Esophagus squamous epithelium (tissue), 5 donors: ENCODE results near the gene ADIPOR2. TPM values are rescaled to one million over a fixed set of nuclear protein-coding genes. Genes with fewer than 3 reads are reported as not detected.

ENCODE experiments used
- DNase-seq: peaks from one replicate; lab custom pipeline; 2025; lab: John Stamatoyannopoulos, UW
- H3K27ac ChIP-seq, 4 donors: fragments of 200-600 bp; sonication (generic); one replicate each; pipeline ENCODE4 v1.5.1; 2016 to 2019; ENCODE audit warnings: mild to moderate bottlenecking in 1 of 4
- H3K27me3 ChIP-seq, 4 donors: fragments of 200-600 bp; sonication (generic); 1 replicate in 3 of 4; 2 replicates in 1 of 4; pipeline versions ENCODE4 v1.5.1 to v1.6.0; 2017 to 2021; ENCODE audit warnings: antibody characterized with exemption in 1 of 4
- H3K36me3 ChIP-seq, 3 donors: fragments of 200-600 bp; sonication (generic); one replicate each; pipeline ENCODE4 v1.5.1; 2016 to 2019
- H3K4me1 ChIP-seq, 3 donors: fragments of 200-600 bp; sonication (generic); one replicate each; pipeline ENCODE4 v1.5.1; 2017 to 2019
- H3K4me3 ChIP-seq, 4 donors: fragments of 200-600 bp; sonication (generic); 1 replicate in 3 of 4; 2 replicates in 1 of 4; pipeline ENCODE4 v1.5.1; 2016 to 2019; ENCODE audit warnings: mild to moderate bottlenecking in 2 of 4, moderate library complexity in 1 of 4
- H3K9me3 ChIP-seq, 3 donors: fragments of 200-600 bp; sonication (generic); one replicate each; pipeline ENCODE4 v1.5.1; 2016 to 2019
- CTCF ChIP-seq, 6 experiments: fragments of 450-650 bp in 4 of 6; fragments of 200-600 bp in 2 of 6; sonication (generic) in 2 of 6; IDR thresholded peaks; one replicate each; pipeline ENCODE4 v1.5.1; 2016 to 2019; ENCODE audit warnings: antibody characterized with exemption in 6 of 6, mild to moderate bottlenecking in 4 of 6, moderate library complexity in 4 of 6
- POLR2A ChIP-seq, 4 donors: fragments of 450-650 bp; IDR thresholded peaks; one replicate each; pipeline ENCODE4 v1.6.1; 2017; ENCODE audit warnings: antibody characterized with exemption in 4 of 4, mild to moderate bottlenecking in 4 of 4, moderate library complexity in 3 of 4
- WGBS, 2 donors: methylation state at CpG; one replicate each; pipeline ENCODE4 v1.1.5; 2018; 5-methylcytosine and 5-hydroxymethylcytosine counted together
- intact Hi-C: fragments of 100-400 bp; cut with DNase I; formaldehyde crosslinking; loops from one replicate; pipeline ENCODE4 v1.15.0; 2022
- total RNA-seq, 4 donors: library from RNA; depleted of rRNA; stranded (reverse); fragments of >200 nt; gene quantifications; one replicate each; pipeline ENCODE4 v1.1.0, GENCODE V29; 2016
- donor health status: DM: yes; HTN: yes; CAD: no.

Gene ADIPOR2
- total RNA-seq, 4 donors from 2014 or later = 29.1 to 49.4 (median 31.1) TPM

- Histone ChIP-seq H3K36me3 (no peaks in the 10 kb centered on the region), H3K9me3 (no peaks in the 10 kb centered on the region), H3K27ac (no peak overlapping the region), H3K27me3 (no peaks in the 10 kb centered on the region), H3K4me3 (no peak overlapping the region), H3K4me1 (peaks cover 9 to 35% (median 9%) of the 10 kb centered on the region in 3 donors)
- 78 to 80% methylated on average over 2 to 5 of the region's 6 CpGs for WGBS, 2 donors
- no peak for TF ChIP-seq POLR2A (IDR thresholded peaks at IDR 0.05)
- intact Hi-C loops = loop anchor here (5.0 kb wide), 2 partner anchors 139 to 234 kb away; no protein-coding TSS in a partner anchor
- DNase-seq = no peak
Measured at GRCh38 chr12:1798641-1799020, 107.8 kb downstream of the ADIPOR2 start.

GRCh38 chr12:1799051-1799881, 108.4 kb downstream of the ADIPOR2 start:
- peaks cover 9 to 35% (median 9%) of the 10 kb centered on the region in 3 donors for H3K4me1 ChIP-seq
- 88 to 92% methylated on average over 8 to 14 of the region's 21 CpGs for WGBS, 2 donors
- DNase-seq = no peak
- no peaks in the 10 kb centered on the region for H3K9me3 ChIP-seq
- H3K36me3 ChIP-seq = no peaks in the 10 kb centered on the region
- no peak overlapping the region for H3K4me3 ChIP-seq
- TF ChIP-seq POLR2A (IDR thresholded peaks at IDR 0.05) = no peak
- no peak for TF ChIP-seq CTCF (IDR thresholded peaks at IDR 0.05)
- H3K27me3 ChIP-seq = no peaks in the 10 kb centered on the region
- no peak overlapping the region for H3K27ac ChIP-seq
- intact Hi-C loops = loop anchor here (5.0 kb wide), 2 partner anchors 138 to 233 kb away; no protein-coding TSS in a partner anchor

- Histone ChIP-seq H3K4me1 (peaks cover 9 to 33% (median 9%) of the 10 kb centered on the region in 3 donors), H3K36me3 (no peaks in the 10 kb centered on the region), H3K27me3 (no peaks in the 10 kb centered on the region), H3K4me3 (no peak overlapping the region), H3K9me3 (no peaks in the 10 kb centered on the region), H3K27ac (no peak overlapping the region)
- DNase-seq = no peak
- intact Hi-C loops = loop anchor here (5.0 kb wide), 2 partner anchors 137 to 232 kb away; no protein-coding TSS in a partner anchor
- no peak for TF ChIP-seq CTCF (IDR thresholded peaks at IDR 0.05)
- no peak for TF ChIP-seq POLR2A (IDR thresholded peaks at IDR 0.05)
- 65 to 80% methylated on average over 3 to 9 of the region's 12 CpGs for WGBS, 2 donors
Measured at GRCh38 chr12:1799882-1800400, 109.1 kb downstream of the ADIPOR2 start.

- Histone ChIP-seq H3K27ac (no peak overlapping the region), H3K4me1 (peaks cover 4 to 30% (median 7%) of the 10 kb centered on the region in 3 donors), H3K27me3 (no peaks in the 10 kb centered on the region), H3K9me3 (no peaks in the 10 kb centered on the region), H3K4me3 (no peak overlapping the region), H3K36me3 (no peaks in the 10 kb centered on the region)
- 35 to 53% methylated on average over 2 to 4 of the region's 14 CpGs for WGBS, 2 donors
- no peak for DNase-seq
- intact Hi-C loops = no loop called here
- TF ChIP-seq POLR2A (IDR thresholded peaks at IDR 0.05) = no peak
- peak in 3 of 6 experiments; percentile 32 to 62 (median 37) for TF ChIP-seq CTCF (IDR thresholded peaks at IDR 0.05)
Measured at GRCh38 chr12:1800401-1801302, 109.8 kb downstream of the ADIPOR2 start.

- H3K27ac ChIP-seq = no peak overlapping the region
- no peaks in the 10 kb centered on the region for H3K27me3 ChIP-seq
- DNase-seq = no peak
- H3K4me1 ChIP-seq = peaks cover 0 to 24% (median 4%) of the 10 kb centered on the region in 3 donors
- WGBS, 2 donors = 60 to 64% methylated on average over 7 to 9 of the region's 16 CpGs
- H3K9me3 ChIP-seq = no peaks in the 10 kb centered on the region
- H3K4me3 ChIP-seq = no peak overlapping the region
- intact Hi-C loops = no loop called here
- TF ChIP-seq POLR2A (IDR thresholded peaks at IDR 0.05) (no peak), CTCF (IDR thresholded peaks at IDR 0.05) (no peak)
- no peaks in the 10 kb centered on the region for H3K36me3 ChIP-seq
Measured at GRCh38 chr12:1801303-1801975, 110.6 kb downstream of the ADIPOR2 start.
